Muscle layer of colon (tissue), 2 donors: ENCODE results near the gene ADAM30.

Experiments used
- H3K27ac ChIP-seq: one replicate; pipeline ENCODE4 v1.7.0; 2013; ENCODE audit warnings: low read depth, mild to moderate bottlenecking, low read length, moderate library complexity
- H3K27me3 ChIP-seq, 2 donors: one replicate each; pipeline ENCODE4 v1.7.0; 2013; ENCODE audit warnings: low read length in 2 of 2, mild to moderate bottlenecking in 2 of 2; ENCODE audit not compliant: insufficient read depth in 2 of 2, control insufficient read depth in 1 of 2
- H3K36me3 ChIP-seq: one replicate; pipeline ENCODE4 v1.7.0; 2013; ENCODE audit warnings: mild to moderate bottlenecking, low read length; ENCODE audit not compliant: insufficient read depth
- H3K4me1 ChIP-seq: one replicate; pipeline ENCODE4 v1.7.0; 2013; ENCODE audit warnings: mild to moderate bottlenecking, low read length; ENCODE audit not compliant: insufficient read depth
- H3K4me3 ChIP-seq, 2 donors: one replicate each; pipeline ENCODE4 v1.7.0; 2013; ENCODE audit warnings: low read length in 2 of 2, low read depth in 1 of 2, mild to moderate bottlenecking in 1 of 2, moderate library complexity in 1 of 2
- H3K9ac ChIP-seq: one replicate; pipeline ENCODE4 v1.7.0; 2013; ENCODE audit warnings: low read length
- H3K9me3 ChIP-seq: one replicate; pipeline ENCODE4 v1.7.0; 2013; ENCODE audit warnings: mild to moderate bottlenecking, low read length
- donor health status: abdominal sarcoma.
- donor health status: Adenocarcinoma of cecum.

ADAM30 gene

GRCh38 chr1:119906927-119907652 lies 10.8 kb upstream of the ADAM30 start:
- no peaks in the 10 kb centered on the region for H3K36me3 ChIP-seq
- H3K4me3 ChIP-seq = no peak overlapping the region
- no peak overlapping the region for H3K27ac ChIP-seq
- H3K27me3 ChIP-seq = no peaks in the 10 kb centered on the region
- H3K9me3 ChIP-seq = no peaks in the 10 kb centered on the region
- H3K9ac ChIP-seq = no peak overlapping the region
- no peaks in the 10 kb centered on the region for H3K4me1 ChIP-seq

GRCh38 chr1:119903443-119903835 lies 7.1 kb upstream of the ADAM30 start:
- no peak overlapping the region for H3K27ac ChIP-seq
- H3K9ac ChIP-seq = no peak overlapping the region
- no peaks in the 10 kb centered on the region for H3K36me3 ChIP-seq
- no peak overlapping the region for H3K4me3 ChIP-seq
- no peaks in the 10 kb centered on the region for H3K4me1 ChIP-seq
- H3K27me3 ChIP-seq = no peaks in the 10 kb centered on the region
- H3K9me3 ChIP-seq = no peaks in the 10 kb centered on the region

GRCh38 chr1:119902775-119903442 lies 6.6 kb upstream of the ADAM30 start:
- no peaks in the 10 kb centered on the region for H3K36me3 ChIP-seq
- no peak overlapping the region for H3K4me3 ChIP-seq
- no peaks in the 10 kb centered on the region for H3K4me1 ChIP-seq
- no peaks in the 10 kb centered on the region for H3K9me3 ChIP-seq
- no peaks in the 10 kb centered on the region for H3K27me3 ChIP-seq
- no peak overlapping the region for H3K27ac ChIP-seq
- no peak overlapping the region for H3K9ac ChIP-seq

GRCh38 chr1:119898981-119899720 lies 2.8 kb upstream of the ADAM30 start:
- H3K36me3 ChIP-seq = no peaks in the 10 kb centered on the region
- H3K27me3 ChIP-seq = no peaks in the 10 kb centered on the region
- no peak overlapping the region for H3K4me3 ChIP-seq
- no peak overlapping the region for H3K9ac ChIP-seq
- H3K4me1 ChIP-seq = no peaks in the 10 kb centered on the region
- H3K27ac ChIP-seq = no peak overlapping the region
- no peaks in the 10 kb centered on the region for H3K9me3 ChIP-seq

GRCh38 chr1:119898530-119898929 lies 2.2 kb upstream of the ADAM30 start:
- Histone ChIP-seq H3K9ac (no peak overlapping the region), H3K4me3 (no peak overlapping the region), H3K9me3 (no peaks in the 10 kb centered on the region), H3K4me1 (no peaks in the 10 kb centered on the region), H3K27ac (no peak overlapping the region), H3K36me3 (no peaks in the 10 kb centered on the region), H3K27me3 (no peaks in the 10 kb centered on the region)

- Histone ChIP-seq H3K4me1 (no peaks in the 10 kb centered on the region), H3K4me3 (no peak overlapping the region), H3K9ac (no peak overlapping the region), H3K27ac (no peak overlapping the region), H3K27me3 (no peaks in the 10 kb centered on the region), H3K36me3 (no peaks in the 10 kb centered on the region), H3K9me3 (no peaks in the 10 kb centered on the region)
Measured at GRCh38 chr1:119895102-119895501, 1.2 kb downstream of the ADAM30 start.

- Histone ChIP-seq H3K27me3 (no peaks in the 10 kb centered on the region), H3K9me3 (no peaks in the 10 kb centered on the region), H3K36me3 (no peaks in the 10 kb centered on the region), H3K27ac (no peak overlapping the region), H3K4me3 (no peak overlapping the region), H3K9ac (no peak overlapping the region), H3K4me1 (no peaks in the 10 kb centered on the region)
Measured at GRCh38 chr1:119893827-119894700, 2.3 kb downstream of the ADAM30 start.

- H3K27me3 ChIP-seq = no peaks in the 10 kb centered on the region
- no peak overlapping the region for H3K4me3 ChIP-seq
- H3K4me1 ChIP-seq = no peaks in the 10 kb centered on the region
- H3K9ac ChIP-seq = no peak overlapping the region
- H3K9me3 ChIP-seq = no peaks in the 10 kb centered on the region
- H3K36me3 ChIP-seq = no peaks in the 10 kb centered on the region
- no peak overlapping the region for H3K27ac ChIP-seq
Measured at GRCh38 chr1:119893238-119893791, 3.0 kb downstream of the ADAM30 start.

- Histone ChIP-seq H3K27ac (no peak overlapping the region), H3K27me3 (no peaks in the 10 kb centered on the region), H3K4me3 (no peak overlapping the region), H3K36me3 (no peaks in the 10 kb centered on the region), H3K4me1 (no peaks in the 10 kb centered on the region), H3K9ac (no peak overlapping the region), H3K9me3 (no peaks in the 10 kb centered on the region)
Measured at GRCh38 chr1:119891386-119891785, 4.9 kb downstream of the ADAM30 start.

- H3K36me3 ChIP-seq = no peaks in the 10 kb centered on the region
- no peaks in the 10 kb centered on the region for H3K27me3 ChIP-seq
- no peak overlapping the region for H3K27ac ChIP-seq
- H3K4me1 ChIP-seq = no peaks in the 10 kb centered on the region
- no peak overlapping the region for H3K9ac ChIP-seq
- H3K4me3 ChIP-seq = no peak overlapping the region
- no peaks in the 10 kb centered on the region for H3K9me3 ChIP-seq
Measured at GRCh38 chr1:119888476-119888875, 7.8 kb downstream of the ADAM30 start.

- Histone ChIP-seq H3K4me3 (no peak overlapping the region), H3K9ac (no peak overlapping the region), H3K9me3 (no peaks in the 10 kb centered on the region), H3K27me3 (no peaks in the 10 kb centered on the region), H3K27ac (no peak overlapping the region), H3K36me3 (no peaks in the 10 kb centered on the region), H3K4me1 (no peaks in the 10 kb centered on the region)
Measured at GRCh38 chr1:119887427-119887826, 8.9 kb downstream of the ADAM30 start.
